ENCODE measurements around the gene TOM1L2.

DNA sequence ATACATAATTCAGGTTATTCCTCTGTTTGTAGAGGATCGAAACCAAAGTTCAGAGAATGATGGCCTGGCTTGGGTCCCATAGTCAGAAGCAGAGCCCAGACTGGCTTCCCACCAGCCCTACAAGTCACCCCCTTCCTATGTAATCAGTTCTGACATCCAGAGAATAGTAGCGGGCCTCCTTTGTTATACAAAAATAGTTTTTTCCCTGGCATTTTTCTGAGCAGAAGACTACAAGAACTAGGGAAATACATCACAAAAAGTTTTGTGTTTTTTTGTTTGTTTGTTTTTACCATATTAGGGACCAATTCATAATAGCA, 47.6 kb upstream of the TOM1L2 start:
- no peak for TF ChIP-seq CTCF (conservative IDR thresholded peaks at IDR 0.05; ENCODE audit: low read depth, low read length)
- TF ChIP-seq CEBPB (IDR thresholded peaks at IDR 0.05; ENCODE audit: low read depth, low read length) = no peak
- TF ChIP-seq RAD21 (IDR thresholded peaks at IDR 0.05; ENCODE audit: low read length) = no peak
- TF ChIP-seq USF2 (IDR thresholded peaks at IDR 0.05; ENCODE audit: low read depth, low read length) = no peak
- TF ChIP-seq MAZ (IDR thresholded peaks at IDR 0.05; ENCODE audit: borderline replicate concordance, low read depth, low read length) = no peak
- TF ChIP-seq RFX5 (IDR thresholded peaks at IDR 0.05; ENCODE audit: low read depth, low read length) = no peak
- TF ChIP-seq POLR2A (IDR thresholded peaks at IDR 0.05; ENCODE audit: low read depth, low read length) = no peak
- TF ChIP-seq MAFK (IDR thresholded peaks at IDR 0.05; ENCODE audit: low read depth, low read length) = no peak
- no peak for TF ChIP-seq CHD1 (IDR thresholded peaks at IDR 0.05; ENCODE audit: low read depth, low read length)

Measured in IMR-90 (cell line).